LNCaP clone FGC (cell line): ENCODE measurements around the gene ZNF469.

Experiments
- DNase-seq: peaks from one replicate; pipeline ENCODE4 v3.0.0-alpha.2; 2011; ENCODE audit warnings: low read depth
- H3K4me3 ChIP-seq: 2 replicates; pipeline ENCODE4 v1.5.1; 2011; ENCODE audit warnings: mild to moderate bottlenecking, low read depth, low read length, control low read depth
- TF ChIP-seq, protein P1 (sequence below): IDR thresholded peaks from 2 replicates; pipeline ENCODE4 v1.5.1; 2012; ENCODE audit warnings: mild to moderate bottlenecking; ENCODE audit not compliant: control insufficient read depth, insufficient read depth; ENCODE audit errors: extremely low read depth

The ZNF469 gene

DNA sequence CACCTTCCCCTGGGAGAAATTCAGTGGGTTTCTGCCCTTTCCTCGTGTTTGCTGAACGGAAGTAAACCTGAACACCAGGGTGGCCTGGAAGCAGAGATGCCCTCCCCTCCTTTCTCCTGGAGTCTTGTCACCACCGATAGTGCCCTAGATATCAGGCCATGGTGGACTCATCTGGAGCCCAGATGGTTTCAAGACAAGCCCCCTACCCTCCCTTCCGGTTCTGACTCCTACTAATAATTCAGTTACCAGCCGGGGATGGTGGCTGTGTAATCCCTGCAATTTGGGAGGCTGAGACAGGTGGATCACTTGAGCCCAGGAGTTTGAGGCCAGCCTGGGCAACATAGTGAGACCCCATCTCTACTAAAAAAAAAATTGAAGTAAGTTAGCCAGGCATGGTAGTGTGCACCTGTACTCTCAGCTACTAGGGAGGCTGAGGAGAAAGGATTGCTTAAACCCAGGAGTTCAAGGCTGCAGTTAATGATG lies 2.4 kb downstream of the ZNF469 start:
- TF ChIP-seq, protein P1, sequence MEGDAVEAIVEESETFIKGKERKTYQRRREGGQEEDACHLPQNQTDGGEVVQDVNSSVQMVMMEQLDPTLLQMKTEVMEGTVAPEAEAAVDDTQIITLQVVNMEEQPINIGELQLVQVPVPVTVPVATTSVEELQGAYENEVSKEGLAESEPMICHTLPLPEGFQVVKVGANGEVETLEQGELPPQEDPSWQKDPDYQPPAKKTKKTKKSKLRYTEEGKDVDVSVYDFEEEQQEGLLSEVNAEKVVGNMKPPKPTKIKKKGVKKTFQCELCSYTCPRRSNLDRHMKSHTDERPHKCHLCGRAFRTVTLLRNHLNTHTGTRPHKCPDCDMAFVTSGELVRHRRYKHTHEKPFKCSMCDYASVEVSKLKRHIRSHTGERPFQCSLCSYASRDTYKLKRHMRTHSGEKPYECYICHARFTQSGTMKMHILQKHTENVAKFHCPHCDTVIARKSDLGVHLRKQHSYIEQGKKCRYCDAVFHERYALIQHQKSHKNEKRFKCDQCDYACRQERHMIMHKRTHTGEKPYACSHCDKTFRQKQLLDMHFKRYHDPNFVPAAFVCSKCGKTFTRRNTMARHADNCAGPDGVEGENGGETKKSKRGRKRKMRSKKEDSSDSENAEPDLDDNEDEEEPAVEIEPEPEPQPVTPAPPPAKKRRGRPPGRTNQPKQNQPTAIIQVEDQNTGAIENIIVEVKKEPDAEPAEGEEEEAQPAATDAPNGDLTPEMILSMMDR, result no peak
- DNase-seq, result no peak
- no peak overlapping the region for H3K4me3 ChIP-seq

DNA sequence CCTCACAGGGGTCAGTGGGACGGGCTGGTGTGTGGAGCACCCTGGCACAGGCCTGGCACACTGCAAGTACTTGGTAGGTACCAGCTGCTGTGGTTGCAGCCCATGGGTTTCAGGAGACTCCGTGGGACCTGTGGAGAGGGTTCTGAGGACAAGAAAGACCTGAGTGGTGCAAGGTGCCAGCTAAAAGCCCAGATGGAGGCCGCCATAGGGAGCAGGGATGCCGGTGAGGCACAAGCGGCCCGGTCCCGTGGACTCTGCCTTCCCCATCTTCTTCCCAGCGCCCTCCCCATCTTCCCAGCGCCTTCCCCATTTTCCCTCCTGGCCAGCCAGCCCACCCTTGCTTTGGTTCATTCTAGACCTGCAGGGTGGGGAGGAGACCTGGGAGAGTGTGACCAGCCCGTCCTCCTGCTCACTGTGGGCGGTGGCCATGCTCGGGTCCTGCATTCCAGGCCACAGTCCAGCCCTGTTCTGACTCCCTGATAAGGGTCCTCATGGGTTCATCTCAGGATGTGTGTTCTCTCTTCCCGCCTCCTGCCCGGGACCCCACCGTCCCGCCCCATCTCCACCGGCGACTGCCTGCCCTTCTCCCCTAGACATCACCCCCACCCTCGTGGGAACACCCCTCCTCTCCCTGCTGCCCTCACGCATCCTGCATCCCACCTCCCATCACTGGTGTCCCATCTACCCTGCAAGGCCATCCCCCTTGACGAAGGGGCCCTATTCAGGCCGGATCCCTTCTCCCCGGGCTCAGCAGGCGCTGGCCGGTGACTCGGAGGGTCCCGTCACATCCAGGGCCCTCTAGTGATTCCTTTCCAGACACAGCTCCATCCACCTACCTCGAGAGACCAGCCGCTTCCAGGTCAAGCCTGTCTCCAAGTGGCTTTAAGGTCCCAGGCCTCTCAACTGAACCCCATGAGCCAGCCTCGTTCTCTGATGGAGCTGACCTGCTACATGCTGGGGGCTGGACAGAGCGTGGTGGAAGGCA lies 3.4 kb downstream of the ZNF469 start:
- TF ChIP-seq, protein P1, result no peak
- H3K4me3 ChIP-seq, result no peak overlapping the region
- DNase-seq, result no peak

DNA sequence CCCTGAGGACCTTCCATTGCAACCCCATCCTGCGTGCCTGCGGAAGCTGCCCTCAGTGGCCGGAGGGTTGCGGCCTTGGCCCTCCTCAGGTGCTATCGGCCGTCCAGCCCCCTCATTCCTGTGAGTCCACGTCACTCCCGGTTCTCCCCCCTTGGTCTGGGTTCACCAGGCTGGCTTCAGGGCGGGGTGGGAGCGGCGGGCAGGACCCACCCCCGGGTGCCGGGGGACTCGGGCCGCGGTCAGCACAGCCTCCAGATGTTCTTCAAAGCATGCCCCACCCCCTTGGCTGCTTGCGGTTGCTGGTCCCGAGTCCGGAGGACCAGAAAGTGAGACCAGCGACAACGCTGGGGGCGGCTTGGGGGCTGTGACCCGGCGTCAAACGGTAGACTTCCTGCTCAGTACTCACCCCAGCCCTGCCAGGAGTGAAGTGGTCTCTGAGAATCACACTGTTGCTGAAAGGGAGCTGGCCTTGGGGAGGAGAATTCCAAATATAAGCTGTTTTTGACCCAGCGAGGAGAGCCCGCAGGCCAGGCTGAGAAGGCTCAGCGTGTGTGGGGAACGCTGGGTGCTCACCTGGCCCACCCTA lies 4.5 kb downstream of the ZNF469 start:
- TF ChIP-seq, protein P1, result no peak
- H3K4me3 ChIP-seq, result no peak overlapping the region
- DNase-seq, result no peak

DNA sequence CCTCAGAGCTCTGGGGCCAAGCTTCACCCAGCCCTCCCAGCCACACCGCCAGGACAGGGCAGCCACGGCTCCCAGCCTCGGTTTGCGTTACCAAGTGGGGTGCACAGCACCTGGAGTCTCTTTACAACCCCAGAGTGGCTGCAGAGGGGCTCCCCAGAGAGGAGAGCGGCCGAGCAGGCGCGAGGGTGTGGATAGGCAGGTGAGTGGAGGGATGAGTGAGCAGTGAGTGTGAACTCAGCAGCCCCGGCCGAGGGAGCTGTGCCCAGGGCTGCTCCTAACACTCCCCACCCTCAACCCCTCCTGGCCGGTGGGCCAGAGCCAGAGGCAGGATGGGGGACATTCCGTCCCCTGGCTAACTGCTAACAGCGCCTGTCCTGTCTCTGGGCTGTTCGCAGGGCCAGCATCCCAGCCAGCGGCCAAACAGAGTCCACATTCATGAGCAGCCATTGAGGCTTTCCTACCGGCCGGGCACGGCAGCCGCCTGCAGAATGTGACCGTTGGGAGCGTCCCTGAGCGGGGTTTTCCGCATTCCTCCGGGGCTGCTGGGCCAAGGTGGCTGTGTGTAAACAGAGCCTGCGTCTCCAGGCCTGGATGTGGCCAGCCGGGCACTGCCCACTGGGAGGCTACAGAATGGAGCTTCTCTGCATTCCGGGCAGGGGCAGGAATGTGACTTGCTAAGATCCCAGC lies 5.3 kb downstream of the ZNF469 start:
- TF ChIP-seq, protein P1, result no peak
- H3K4me3 ChIP-seq, result no peak overlapping the region
- peak; percentile 36 for DNase-seq

DNA sequence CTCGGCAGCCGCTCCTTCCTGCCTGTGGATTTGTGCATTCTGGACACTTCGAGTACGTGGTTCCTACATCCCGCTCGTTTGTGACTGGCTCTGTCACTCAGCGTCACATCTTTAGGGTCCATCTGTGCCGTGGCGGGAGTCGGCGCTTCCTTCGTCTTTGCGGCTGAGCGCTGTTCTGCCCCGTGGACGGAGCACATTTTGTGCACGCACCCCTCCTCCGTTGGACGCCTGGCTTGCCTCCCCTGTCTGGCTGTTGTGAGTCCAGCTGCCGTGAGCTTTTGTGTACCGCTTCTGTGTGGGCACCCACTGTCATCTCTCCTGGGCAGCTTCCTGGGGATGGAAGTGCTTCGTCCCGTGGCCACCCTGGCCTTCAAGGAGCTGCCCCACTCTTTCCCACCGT lies 6.4 kb downstream of the ZNF469 start:
- TF ChIP-seq, protein P1, result no peak
- no peak overlapping the region for H3K4me3 ChIP-seq
- no peak for DNase-seq

DNA sequence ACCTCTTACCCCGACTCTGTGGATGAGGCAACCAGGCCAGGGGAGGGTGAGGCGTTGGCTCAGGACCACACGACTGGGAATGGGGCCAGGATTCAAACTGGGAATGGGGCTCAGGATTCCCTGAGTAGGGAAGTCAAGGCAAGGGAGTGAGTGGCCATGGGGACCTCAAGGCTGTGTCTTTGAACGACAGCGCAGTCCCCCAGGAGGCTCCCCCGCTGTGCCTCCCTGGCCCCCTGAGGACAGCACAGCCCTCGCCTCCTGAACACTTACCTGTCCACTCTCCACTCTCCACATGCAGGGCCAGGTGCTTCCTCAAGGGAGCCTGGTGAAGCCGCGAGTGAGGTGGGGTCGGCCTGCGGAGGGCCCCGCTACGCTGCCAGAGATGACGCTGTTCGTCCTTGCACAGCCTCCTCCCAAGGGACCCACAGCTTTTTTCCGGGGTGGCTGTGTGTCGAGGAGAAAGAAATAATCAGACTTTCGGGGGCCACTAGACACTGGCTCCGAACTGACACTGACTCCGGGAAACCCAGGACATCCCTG lies 6.9 kb downstream of the ZNF469 start:
- TF ChIP-seq, protein P1, result no peak
- no peak for DNase-seq
- no peak overlapping the region for H3K4me3 ChIP-seq
